Stimulated activated CD4-positive, alpha-beta T cell treated with anti-CD3 and anti-CD28 coated beads, TNF-alpha, amount 100 ng/mL, for 24 hours (primary cell): Measurements from ENCODE around the gene OCIAD2.
"Not testable (repeated sequence)": the region's sequence is repeated elsewhere in the genome, so short reads cannot be mapped to it uniquely, and the experiment has no call there.

Experiments used
- DNase-seq, 3 experiments: peaks; one replicate each; pipeline ENCODE4 v3.0.0-alpha.2; 2020; ENCODE audit warnings: low read depth in 3 of 3

Gene OCIAD2

GRCh38 chr4:48906206-48907173 is at the start of gene OCIAD2:
Gene OCIAD2 (minus strand): TSS chr4:48906774. CDS start chr4:48904549, 2,225 bp downstream.
- DNase-seq = peak; percentile 58 to 80 (median 65)

- no peak for DNase-seq
These were observed 47.7 kb upstream of the OCIAD2 start for GRCh38 chr4:48954314-48954713.

GRCh38 chr4:48949518-48950219 is 43.1 kb upstream of the OCIAD2 start:
- no peak for DNase-seq

GRCh38 chr4:48949086-48949485 is 42.5 kb upstream of the OCIAD2 start:
- DNase-seq = no peak

GRCh38 chr4:48947731-48948130 is 41.2 kb upstream of the OCIAD2 start:
- no peak for DNase-seq

- DNase-seq = no peak
These were observed 39.4 kb upstream of the OCIAD2 start for GRCh38 chr4:48945981-48946380.

GRCh38 chr4:48944756-48945241 is 38.2 kb upstream of the OCIAD2 start:
- peak in 1 of 3 experiments; percentile 47 for DNase-seq

GRCh38 chr4:48944252-48944651 is 37.7 kb upstream of the OCIAD2 start:
- DNase-seq = no peak

- no peak for DNase-seq
These were observed 36.8 kb upstream of the OCIAD2 start for GRCh38 chr4:48943387-48943786.

GRCh38 chr4:48939785-48940184 is 33.2 kb upstream of the OCIAD2 start:
- DNase-seq = no peak

GRCh38 chr4:48938831-48939230 is 32.3 kb upstream of the OCIAD2 start:
- no peak for DNase-seq

GRCh38 chr4:48937033-48937432 is 30.5 kb upstream of the OCIAD2 start:
- DNase-seq = no peak

- DNase-seq = no peak
These were observed 24.9 kb upstream of the OCIAD2 start for GRCh38 chr4:48931459-48931858.

GRCh38 chr4:48930654-48931053 is 24.1 kb upstream of the OCIAD2 start:
- DNase-seq = no peak

- DNase-seq = no peak
These were observed 17.8 kb upstream of the OCIAD2 start for GRCh38 chr4:48924416-48924815.

- DNase-seq = not testable (repeated sequence)
These were observed 16.5 kb upstream of the OCIAD2 start for GRCh38 chr4:48923065-48923464.

GRCh38 chr4:48914311-48914710 is 7.7 kb upstream of the OCIAD2 start:
- no peak for DNase-seq

- DNase-seq = no peak
These were observed 6.8 kb upstream of the OCIAD2 start for GRCh38 chr4:48913346-48913745.

- no peak for DNase-seq
These were observed 5.8 kb upstream of the OCIAD2 start for GRCh38 chr4:48912349-48912748.

- DNase-seq = no peak
These were observed 3.9 kb upstream of the OCIAD2 start for GRCh38 chr4:48910511-48910910.

- peak; percentile 51 to 68 (median 54) for DNase-seq
These were observed 3.1 kb upstream of the OCIAD2 start for GRCh38 chr4:48909697-48910096.

GRCh38 chr4:48908687-48909086 is 2.1 kb upstream of the OCIAD2 start:
- no peak for DNase-seq
